SK-N-SH (cell line): ENCODE results near the gene MMADHC. TPM values are rescaled to one million over a fixed set of nuclear protein-coding genes. Genes with fewer than 3 reads are reported as not detected.

Source experiments
- CTCF ChIA-PET: fragments of 300-600, 350-600 bp; formaldehyde crosslinking; extraction: SDS; loops from one replicate; lab custom pipeline; 2021; lab: Yijun Ruan, JAX
- POLR2A ChIA-PET: fragments of 350-600 bp; sonication (Branson Sonifier 250); formaldehyde crosslinking; extraction: SDS; loops from one replicate; lab custom pipeline; 2020; ENCODE audit warnings: antibody characterized with exemption, inconsistent platforms; lab: Yijun Ruan, JAX
- DNase-seq: peaks from one replicate; pipeline ENCODE4 v3.0.0; 2012
- H2AFZ ChIP-seq: fragments of 200-600 bp; sonication (generic); 2 replicates; pipeline ENCODE4 v1.8.1; 2016; ENCODE audit warnings: antibody characterized with exemption, mild to moderate bottlenecking, low read depth
- H3F3A ChIP-seq: fragments of 200-600 bp; sonication (generic); replicated peaks from 2 replicates; pipeline ENCODE3; 2016; ENCODE audit warnings: antibody characterized with exemption, mild to moderate bottlenecking; ENCODE audit not compliant: insufficient read depth
- H3K27ac ChIP-seq, 2 experiments: fragments of 200-500 bp in 1 of 2; fragments of 200-600 bp in 1 of 2; sonication (Bioruptor generic) in 1 of 2; sonication (generic), shearing (Covaris generic) in 1 of 2; 2 replicates each; pipeline versions ENCODE4 v1.5.1 to v1.6.1; 2014 to 2016; ENCODE audit warnings: low read depth in 2 of 2, inconsistent platforms in 1 of 2, low read length in 1 of 2, mild to moderate bottlenecking in 1 of 2, mixed read lengths in 1 of 2
- H3K27me3 ChIP-seq: fragments of 200-600 bp; sonication (generic), shearing (Covaris generic); 2 replicates; pipeline ENCODE4 v1.6.1; 2016; ENCODE audit warnings: mixed run types; ENCODE audit not compliant: insufficient read depth
- H3K36me3 ChIP-seq, 2 experiments: fragments of 200-500 bp in 1 of 2; fragments of 200-600 bp in 1 of 2; sonication (Bioruptor generic) in 1 of 2; sonication (generic) in 1 of 2; replicated peaks in 1 of 2; 2 replicates each; pipeline versions ENCODE3 to v1.5.1; 2014 to 2016; ENCODE audit warnings: low read length in 1 of 2, mild to moderate bottlenecking in 1 of 2; ENCODE audit not compliant: insufficient read depth in 2 of 2, control insufficient read depth in 1 of 2
- H3K4me1 ChIP-seq, 2 experiments: fragments of 200-500 bp in 1 of 2; fragments of 200-600 bp in 1 of 2; sonication (Bioruptor generic) in 1 of 2; sonication (generic), shearing (Covaris generic) in 1 of 2; 2 replicates each; pipeline versions ENCODE4 v1.5.1 to v1.6.1; 2014 to 2016; ENCODE audit warnings: low read depth in 1 of 2, low read length in 1 of 2, mixed run types in 1 of 2; ENCODE audit not compliant: insufficient read depth in 2 of 2, control insufficient read depth in 1 of 2
- H3K4me2 ChIP-seq: fragments of 200-600 bp; sonication (generic), shearing (Covaris generic); 2 replicates; pipeline ENCODE4 v1.6.1; 2017; ENCODE audit warnings: mixed run types
- H3K4me3 ChIP-seq, 2 experiments: fragments of 200-500 bp in 1 of 2; fragments of 200-600 bp in 1 of 2; sonication (Bioruptor generic) in 1 of 2; sonication (generic), shearing (Covaris generic) in 1 of 2; 2 replicates each; pipeline versions ENCODE4 v1.5.1 to v1.8.1; 2014 to 2016; ENCODE audit warnings: low read depth in 2 of 2, inconsistent platforms in 1 of 2, low read length in 1 of 2, mild to moderate bottlenecking in 1 of 2, mixed read lengths in 1 of 2, moderate library complexity in 1 of 2
- H3K79me2 ChIP-seq: fragments of 200-600 bp; sonication (generic); 2 replicates; pipeline ENCODE4 v1.8.1; 2017; ENCODE audit warnings: mild to moderate bottlenecking; ENCODE audit not compliant: insufficient read depth
- H3K9ac ChIP-seq: fragments of 200-600 bp; sonication (generic); 2 replicates; pipeline ENCODE4 v1.6.1; 2017; ENCODE audit warnings: mixed run types
- H3K9me2 ChIP-seq: fragments of 200-600 bp; sonication (generic); 2 replicates; pipeline ENCODE4 v1.6.1; 2017; ENCODE audit warnings: mixed run types
- H3K9me3 ChIP-seq: fragments of 200-600 bp; sonication (generic); 2 replicates; pipeline ENCODE4 v1.6.1; 2017; ENCODE audit warnings: mixed run types, mild to moderate bottlenecking, moderate library complexity
- H4K20me1 ChIP-seq: fragments of 200-600 bp; sonication (generic); 2 replicates; pipeline ENCODE4 v1.6.1; 2017; ENCODE audit warnings: mild to moderate bottlenecking, mixed run types; ENCODE audit not compliant: insufficient read depth
- CHD2 ChIP-seq: fragments of 150-350 bp; IDR thresholded peaks from 2 replicates; pipeline ENCODE4 v1.6.1; 2018; ENCODE audit warnings: low read length; ENCODE audit not compliant: partially characterized antibody
- ELF1 ChIP-seq: IDR thresholded peaks from 2 replicates; pipeline ENCODE4 v1.4.0; 2012
- FOSL2 ChIP-seq: IDR thresholded peaks from 2 replicates; pipeline ENCODE4 v1.4.0; 2012; ENCODE audit warnings: low read depth, mild to moderate bottlenecking, moderate library complexity, borderline replicate concordance
- FOXM1 ChIP-seq: IDR thresholded peaks from 2 replicates; pipeline ENCODE4 v1.4.0; 2012; ENCODE audit warnings: low read depth, mild to moderate bottlenecking
- GABPA ChIP-seq: IDR thresholded peaks from 2 replicates; pipeline ENCODE4 v1.4.0; 2012; ENCODE audit warnings: low read depth, mild to moderate bottlenecking
- GATA2 ChIP-seq: sonication (generic); formaldehyde crosslinking; IDR thresholded peaks from 2 replicates; pipeline ENCODE4 v1.5.0; 2020; ENCODE audit warnings: mild to moderate bottlenecking, missing genetic modification reagents
- NRF1 ChIP-seq: IDR thresholded peaks from 2 replicates; pipeline ENCODE4 v1.6.1; 2012; ENCODE audit warnings: low read depth, mild to moderate bottlenecking, low read length
- RCOR1 ChIP-seq: fragments of 150-350 bp; IDR thresholded peaks from 2 replicates; pipeline ENCODE4 v1.6.1; 2017; ENCODE audit warnings: antibody characterized with exemption, low read length
- RFX5 ChIP-seq: IDR thresholded peaks from 2 replicates; pipeline ENCODE4 v1.6.1; 2012; ENCODE audit warnings: mild to moderate bottlenecking, improper control_type of control experiment, low read length
- RXRA ChIP-seq: IDR thresholded peaks from 2 replicates; pipeline ENCODE4 v1.4.0; 2012; ENCODE audit warnings: low read depth, mild to moderate bottlenecking, borderline replicate concordance
- SIN3A ChIP-seq: IDR thresholded peaks from 2 replicates; pipeline ENCODE4 v1.6.1; 2012; ENCODE audit warnings: low read depth, mild to moderate bottlenecking, low read length, moderate library complexity, borderline replicate concordance
- SMC3 ChIP-seq: IDR thresholded peaks from 2 replicates; pipeline ENCODE4 v1.6.1; 2012; ENCODE audit warnings: low read depth, low read length, improper control_type of control experiment
- TAF1 ChIP-seq: IDR thresholded peaks from 2 replicates; pipeline ENCODE4 v1.6.1; 2012; ENCODE audit warnings: low read depth, mild to moderate bottlenecking, low read length, moderate library complexity, borderline replicate concordance
- TEAD4 ChIP-seq: IDR thresholded peaks from 2 replicates; pipeline ENCODE4 v1.4.0; 2012; ENCODE audit warnings: mild to moderate bottlenecking, borderline replicate concordance; ENCODE audit not compliant: insufficient read depth
- YY1 ChIP-seq: IDR thresholded peaks from 2 replicates; pipeline ENCODE4 v1.4.0; 2012; ENCODE audit warnings: low read depth, mild to moderate bottlenecking
- WGBS: methylation state at CpG from one replicate; pipeline ENCODE4 v1.1.6; 2017; ENCODE audit warnings: low lambda C conversion rate; 5-methylcytosine and 5-hydroxymethylcytosine counted together
- polyA plus RNA-seq, 3 experiments: library from polyadenylated mRNA; depleted of rRNA; stranded (reverse); fragments of >200 nt; gene quantifications; 2 replicates each; pipeline ENCODE4 v1.2.3, GENCODE V29; 2012
- TF ChIP-seq, protein P1 (sequence below): IDR thresholded peaks from 2 replicates; pipeline ENCODE4 v1.6.1; 2012; ENCODE audit warnings: mild to moderate bottlenecking, low read depth, low read length, moderate library complexity
- TF ChIP-seq, protein P2 (sequence below): fragments of 200-600 bp; sonication (generic); IDR thresholded peaks from 2 replicates; pipeline ENCODE4 v1.6.1; 2017; ENCODE audit warnings: antibody characterized with exemption, mild to moderate bottlenecking, moderate library complexity
- TF ChIP-seq, protein P3 (sequence below): IDR thresholded peaks from 2 replicates; pipeline ENCODE4; 2012
- TF ChIP-seq, protein P4 (sequence below): fragments of 150-350 bp; IDR thresholded peaks from 2 replicates; pipeline ENCODE4 v1.6.1; 2017; ENCODE audit warnings: antibody characterized with exemption, low read length, low read depth, borderline replicate concordance
- TF ChIP-seq, protein P5 (sequence below): IDR thresholded peaks from 2 replicates; pipeline ENCODE4 v1.4.0; 2012; ENCODE audit warnings: low read depth, borderline replicate concordance

MMADHC gene
- polyA plus RNA-seq, 1 of the 3 experiments (the other 2 are of a cell fraction) = 40.4 TPM

DNA sequence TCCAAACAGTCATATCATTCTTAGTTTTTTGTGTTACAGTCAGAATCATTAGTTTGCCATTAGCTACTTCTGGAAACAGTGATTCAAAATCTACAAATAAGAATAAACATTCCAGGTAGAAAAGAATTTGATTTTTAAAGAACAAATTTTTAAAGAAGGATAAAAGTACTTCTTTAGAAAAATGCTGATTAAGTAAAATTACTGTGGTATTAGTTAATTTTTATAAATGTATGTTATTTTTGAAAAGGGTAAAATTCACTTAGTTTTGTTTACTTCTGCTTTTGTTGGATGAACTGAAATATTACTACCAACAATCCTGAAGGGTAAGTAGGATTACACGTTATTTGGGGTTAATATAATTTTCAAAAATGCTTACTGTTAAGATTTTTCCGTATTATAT is 11.8 kb downstream of the MMADHC start:
- Histone ChIP-seq H3K36me3 (peaks cover 84 to 85% of the 10 kb centered on the region in 2 experiments), H2AFZ (no peak overlapping the region), H3K4me2 (no peak overlapping the region), H4K20me1 (no peaks in the 10 kb centered on the region; the same call in 1 of the 2 replicates), H3K27ac (no peak overlapping the region), H3K9me3 (no peaks in the 10 kb centered on the region), H3K4me3 (no peak overlapping the region), H3K4me1 (no peaks in the 10 kb centered on the region), H3K27me3 (no peaks in the 10 kb centered on the region), H3K9ac (no peak overlapping the region), H3K9me2 (no peaks in the 10 kb centered on the region), H3F3A (peaks cover 28% of the 10 kb centered on the region), H3K79me2 (peaks cover 55% of the 10 kb centered on the region)
- 95% methylated on average over 2 of the region's 2 CpGs for WGBS
- DNase-seq = no peak
- CTCF ChIA-PET = no interaction called here
- no peak for TF ChIP-seq YY1
- no peak for TF ChIP-seq ELF1
- POLR2A ChIA-PET = no interaction called here

DNA sequence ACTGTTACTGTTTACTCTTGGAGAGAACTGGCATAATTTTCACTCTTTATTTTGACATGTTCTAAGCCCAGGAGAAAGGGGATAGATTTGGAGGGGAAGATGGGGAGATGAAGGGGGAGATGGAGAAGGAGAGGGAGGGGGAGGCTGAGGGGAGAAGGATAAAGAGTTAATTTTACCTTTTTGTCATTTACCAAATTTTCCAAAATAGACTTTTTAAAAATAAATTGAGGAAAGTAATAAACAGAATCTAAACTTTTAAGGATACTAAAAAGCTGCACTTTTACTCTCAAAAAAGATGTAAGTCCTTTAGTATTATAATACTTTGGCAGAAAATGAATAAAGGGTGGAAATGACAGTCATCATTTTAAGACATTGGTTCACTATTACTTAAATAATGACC is 12.3 kb downstream of the MMADHC start:
- Histone ChIP-seq H3K27ac (no peak overlapping the region), H3K9me3 (no peaks in the 10 kb centered on the region), H3K9me2 (no peaks in the 10 kb centered on the region), H3K9ac (no peak overlapping the region), H3K79me2 (peaks cover 55% of the 10 kb centered on the region), H3K4me2 (no peak overlapping the region), H3K36me3 (peaks cover 84 to 87% of the 10 kb centered on the region in 2 experiments), H3K27me3 (no peaks in the 10 kb centered on the region), H3K4me3 (no peak overlapping the region), H3F3A (peaks cover 25% of the 10 kb centered on the region), H2AFZ (no peak overlapping the region), H3K4me1 (no peaks in the 10 kb centered on the region), H4K20me1 (no peaks in the 10 kb centered on the region; the same call in 1 of the 2 replicates)
- no peak for DNase-seq
- ChIA-PET CTCF (interaction anchor here (3.4 kb wide), 1 partner anchor 558 kb away, joined by 28 read pairs; no protein-coding TSS in a partner anchor), POLR2A (no interaction called here)
- TF ChIP-seq FOSL2 (no peak), NRF1 (no peak), CHD2 (no peak), SMC3 (no peak), RFX5 (no peak), TAF1 (no peak), GATA2 (CRISPR knock-in tag) (no peak), ELF1 (no peak), RXRA (no peak), GABPA (no peak), SIN3A (no peak), RCOR1 (no peak), FOXM1 (no peak), TEAD4 (no peak)
- TF ChIP-seq, protein P1, sequence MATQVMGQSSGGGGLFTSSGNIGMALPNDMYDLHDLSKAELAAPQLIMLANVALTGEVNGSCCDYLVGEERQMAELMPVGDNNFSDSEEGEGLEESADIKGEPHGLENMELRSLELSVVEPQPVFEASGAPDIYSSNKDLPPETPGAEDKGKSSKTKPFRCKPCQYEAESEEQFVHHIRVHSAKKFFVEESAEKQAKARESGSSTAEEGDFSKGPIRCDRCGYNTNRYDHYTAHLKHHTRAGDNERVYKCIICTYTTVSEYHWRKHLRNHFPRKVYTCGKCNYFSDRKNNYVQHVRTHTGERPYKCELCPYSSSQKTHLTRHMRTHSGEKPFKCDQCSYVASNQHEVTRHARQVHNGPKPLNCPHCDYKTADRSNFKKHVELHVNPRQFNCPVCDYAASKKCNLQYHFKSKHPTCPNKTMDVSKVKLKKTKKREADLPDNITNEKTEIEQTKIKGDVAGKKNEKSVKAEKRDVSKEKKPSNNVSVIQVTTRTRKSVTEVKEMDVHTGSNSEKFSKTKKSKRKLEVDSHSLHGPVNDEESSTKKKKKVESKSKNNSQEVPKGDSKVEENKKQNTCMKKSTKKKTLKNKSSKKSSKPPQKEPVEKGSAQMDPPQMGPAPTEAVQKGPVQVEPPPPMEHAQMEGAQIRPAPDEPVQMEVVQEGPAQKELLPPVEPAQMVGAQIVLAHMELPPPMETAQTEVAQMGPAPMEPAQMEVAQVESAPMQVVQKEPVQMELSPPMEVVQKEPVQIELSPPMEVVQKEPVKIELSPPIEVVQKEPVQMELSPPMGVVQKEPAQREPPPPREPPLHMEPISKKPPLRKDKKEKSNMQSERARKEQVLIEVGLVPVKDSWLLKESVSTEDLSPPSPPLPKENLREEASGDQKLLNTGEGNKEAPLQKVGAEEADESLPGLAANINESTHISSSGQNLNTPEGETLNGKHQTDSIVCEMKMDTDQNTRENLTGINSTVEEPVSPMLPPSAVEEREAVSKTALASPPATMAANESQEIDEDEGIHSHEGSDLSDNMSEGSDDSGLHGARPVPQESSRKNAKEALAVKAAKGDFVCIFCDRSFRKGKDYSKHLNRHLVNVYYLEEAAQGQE = no peak
- TF ChIP-seq, protein P2, sequence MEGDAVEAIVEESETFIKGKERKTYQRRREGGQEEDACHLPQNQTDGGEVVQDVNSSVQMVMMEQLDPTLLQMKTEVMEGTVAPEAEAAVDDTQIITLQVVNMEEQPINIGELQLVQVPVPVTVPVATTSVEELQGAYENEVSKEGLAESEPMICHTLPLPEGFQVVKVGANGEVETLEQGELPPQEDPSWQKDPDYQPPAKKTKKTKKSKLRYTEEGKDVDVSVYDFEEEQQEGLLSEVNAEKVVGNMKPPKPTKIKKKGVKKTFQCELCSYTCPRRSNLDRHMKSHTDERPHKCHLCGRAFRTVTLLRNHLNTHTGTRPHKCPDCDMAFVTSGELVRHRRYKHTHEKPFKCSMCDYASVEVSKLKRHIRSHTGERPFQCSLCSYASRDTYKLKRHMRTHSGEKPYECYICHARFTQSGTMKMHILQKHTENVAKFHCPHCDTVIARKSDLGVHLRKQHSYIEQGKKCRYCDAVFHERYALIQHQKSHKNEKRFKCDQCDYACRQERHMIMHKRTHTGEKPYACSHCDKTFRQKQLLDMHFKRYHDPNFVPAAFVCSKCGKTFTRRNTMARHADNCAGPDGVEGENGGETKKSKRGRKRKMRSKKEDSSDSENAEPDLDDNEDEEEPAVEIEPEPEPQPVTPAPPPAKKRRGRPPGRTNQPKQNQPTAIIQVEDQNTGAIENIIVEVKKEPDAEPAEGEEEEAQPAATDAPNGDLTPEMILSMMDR = no peak
- TF ChIP-seq, protein P3, sequence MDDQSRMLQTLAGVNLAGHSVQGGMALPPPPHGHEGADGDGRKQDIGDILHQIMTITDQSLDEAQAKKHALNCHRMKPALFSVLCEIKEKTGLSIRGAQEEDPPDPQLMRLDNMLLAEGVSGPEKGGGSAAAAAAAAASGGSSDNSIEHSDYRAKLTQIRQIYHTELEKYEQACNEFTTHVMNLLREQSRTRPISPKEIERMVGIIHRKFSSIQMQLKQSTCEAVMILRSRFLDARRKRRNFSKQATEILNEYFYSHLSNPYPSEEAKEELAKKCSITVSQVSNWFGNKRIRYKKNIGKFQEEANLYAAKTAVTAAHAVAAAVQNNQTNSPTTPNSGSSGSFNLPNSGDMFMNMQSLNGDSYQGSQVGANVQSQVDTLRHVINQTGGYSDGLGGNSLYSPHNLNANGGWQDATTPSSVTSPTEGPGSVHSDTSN = no peak
- TF ChIP-seq, protein P4, sequence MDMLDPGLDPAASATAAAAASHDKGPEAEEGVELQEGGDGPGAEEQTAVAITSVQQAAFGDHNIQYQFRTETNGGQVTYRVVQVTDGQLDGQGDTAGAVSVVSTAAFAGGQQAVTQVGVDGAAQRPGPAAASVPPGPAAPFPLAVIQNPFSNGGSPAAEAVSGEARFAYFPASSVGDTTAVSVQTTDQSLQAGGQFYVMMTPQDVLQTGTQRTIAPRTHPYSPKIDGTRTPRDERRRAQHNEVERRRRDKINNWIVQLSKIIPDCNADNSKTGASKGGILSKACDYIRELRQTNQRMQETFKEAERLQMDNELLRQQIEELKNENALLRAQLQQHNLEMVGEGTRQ = no peak
- TF ChIP-seq, protein P5, sequence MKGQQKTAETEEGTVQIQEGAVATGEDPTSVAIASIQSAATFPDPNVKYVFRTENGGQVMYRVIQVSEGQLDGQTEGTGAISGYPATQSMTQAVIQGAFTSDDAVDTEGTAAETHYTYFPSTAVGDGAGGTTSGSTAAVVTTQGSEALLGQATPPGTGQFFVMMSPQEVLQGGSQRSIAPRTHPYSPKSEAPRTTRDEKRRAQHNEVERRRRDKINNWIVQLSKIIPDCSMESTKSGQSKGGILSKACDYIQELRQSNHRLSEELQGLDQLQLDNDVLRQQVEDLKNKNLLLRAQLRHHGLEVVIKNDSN = no peak
